K562 (cell line): ENCODE results near the gene MCL1. TPM values are rescaled to one million over a fixed set of nuclear protein-coding genes. Genes with fewer than 3 reads are reported as not detected.

Experiments used
- ELF4 ChIP-seq: fragments of 450-650 bp; formaldehyde crosslinking; IDR thresholded peaks from 2 replicates; pipeline ENCODE4 v1.4.0; 2022; ENCODE audit warnings: missing genetic modification characterization
- ESRRB ChIP-seq: fragments of 250-450 bp; sonication (Bioruptor Pico); IDR thresholded peaks from 2 replicates; pipeline ENCODE4 v1.5.0; 2020; ENCODE audit warnings: mild to moderate bottlenecking, moderate library complexity, borderline replicate concordance
- HBP1 ChIP-seq: fragments of 450-650 bp; formaldehyde crosslinking; IDR thresholded peaks from 2 replicates; pipeline ENCODE4 v1.4.0; 2022; ENCODE audit warnings: missing genetic modification characterization
- HNRNPH1 ChIP-seq: fragments of 200-400 bp; formaldehyde crosslinking; optimal IDR thresholded peaks from 2 replicates; pipeline ENCODE3; 2017; ENCODE audit warnings: low read depth, mild to moderate bottlenecking, low read length, moderate library complexity
- ILF3 ChIP-seq: fragments of 450-650 bp; IDR thresholded peaks from 2 replicates; pipeline ENCODE4 v1.6.1; 2018; ENCODE audit warnings: antibody characterized with exemption, mild to moderate bottlenecking, moderate library complexity, borderline replicate concordance
- LCOR ChIP-seq: sonication (generic); formaldehyde crosslinking; IDR thresholded peaks from 2 replicates; pipeline ENCODE4 v1.8.0; 2022; ENCODE audit warnings: mild to moderate bottlenecking, missing genetic modification reagents
- MLLT1 ChIP-seq, 2 experiments: fragments of 450-650 bp; IDR thresholded peaks; 2 replicates each; pipeline ENCODE4 v1.6.1; 2016
- NEUROD1 ChIP-seq: fragments of 150-350 bp; IDR thresholded peaks from 2 replicates; pipeline ENCODE4 v1.6.1; 2014; ENCODE audit warnings: borderline replicate concordance, low read length, low read depth; ENCODE audit not compliant: partially characterized antibody
- POLR2A ChIP-seq: fragments of 450-650 bp; conservative IDR thresholded peaks from 2 replicates; pipeline ENCODE4 v1.6.1; 2016
- POLR2AphosphoS5 ChIP-seq: IDR thresholded peaks from 2 replicates; pipeline ENCODE4 v1.6.1; 2011; ENCODE audit warnings: mild to moderate bottlenecking, low read depth, low read length, moderate library complexity; ENCODE audit not compliant: control insufficient read depth, insufficient read depth
- POLR2B ChIP-seq: fragments of 450-650 bp; IDR thresholded peaks from 2 replicates; pipeline ENCODE4 v1.6.1; 2018; ENCODE audit warnings: low read depth; ENCODE audit not compliant: partially characterized antibody
- POLR2G ChIP-seq: fragments of 200-400 bp; formaldehyde crosslinking; IDR thresholded peaks from 2 replicates; pipeline ENCODE4 v1.6.1; 2017; ENCODE audit warnings: low read depth, mild to moderate bottlenecking, antibody characterized with exemption, low read length, moderate library complexity
- SIN3A ChIP-seq, 2 experiments: fragments of 150-350 bp in 1 of 2; IDR thresholded peaks; 2 replicates each; pipeline ENCODE4 v1.6.1; 2011 to 2016; ENCODE audit warnings: borderline replicate concordance in 2 of 2, low read depth in 2 of 2, low read length in 2 of 2, mild to moderate bottlenecking in 2 of 2, moderate library complexity in 2 of 2; ENCODE audit not compliant: control insufficient read depth in 1 of 2
- SIX5 ChIP-seq, 2 experiments: IDR thresholded peaks; 2 replicates each; pipeline ENCODE4 v1.6.1; 2011; ENCODE audit warnings: low read length in 2 of 2, borderline replicate concordance in 1 of 2, low read depth in 1 of 2, mild to moderate bottlenecking in 1 of 2, moderate library complexity in 1 of 2; ENCODE audit not compliant: insufficient read depth in 1 of 2
- SUPT5H ChIP-seq: fragments of 450-650 bp; IDR thresholded peaks from 2 replicates; pipeline ENCODE4 v1.6.1; 2016
- U2AF1 ChIP-seq: fragments of 200-400 bp; formaldehyde crosslinking; optimal IDR thresholded peaks from 2 replicates; pipeline ENCODE3; 2017; ENCODE audit warnings: mild to moderate bottlenecking, low read depth, low read length, moderate library complexity
- USF2 ChIP-seq: sonication (generic); formaldehyde crosslinking; IDR thresholded peaks from 2 replicates; pipeline ENCODE4 v1.5.0; 2020; ENCODE audit warnings: missing genetic modification reagents
- ZBTB17 ChIP-seq: fragments of 450-650 bp; formaldehyde crosslinking; IDR thresholded peaks from 2 replicates; pipeline ENCODE4 v1.4.0; 2020; ENCODE audit warnings: mild to moderate bottlenecking
- ZBTB26 ChIP-seq: fragments of 450-650 bp; formaldehyde crosslinking; IDR thresholded peaks from 2 replicates; pipeline ENCODE4 v1.4.0; 2022; ENCODE audit warnings: missing genetic modification characterization
- ZBTB7A ChIP-seq: IDR thresholded peaks from 2 replicates; pipeline ENCODE4 v1.6.1; 2011; ENCODE audit warnings: low read depth, mild to moderate bottlenecking, low read length, moderate library complexity, borderline replicate concordance; ENCODE audit not compliant: control insufficient read depth
- ZNF444 ChIP-seq: fragments of 250-450 bp; sonication (Bioruptor Pico); IDR thresholded peaks from 2 replicates; pipeline ENCODE4 v1.4.0; 2020; ENCODE audit warnings: mild to moderate bottlenecking, moderate library complexity
- polyA plus RNA-seq, 8 experiments: library from polyadenylated mRNA; depleted of rRNA in 4 of 8; stranded (reverse) in 5 of 8; unstranded in 3 of 8; fragments of >200 nt; fragmentation: Nextera tagmentation in 2 of 8; fragmentation: Illumina TruSeq in 1 of 8; extraction: Ambion mirVana in 2 of 8; extraction: Trizol in 1 of 8; gene quantifications; 2 replicates each; pipeline versions ENCODE4 v1.2.1 to v1.2.3, GENCODE V29; 2011 to 2014; ENCODE audit warnings: inconsistent platforms in 1 of 8, missing spikeins in 1 of 8
- total RNA-seq, 7 experiments: library from RNA; depleted of rRNA in 6 of 7; stranded (reverse); fragments of >200 nt in 6 of 7; fragmentation: Illumina TruSeq in 2 of 7; extraction: Trizol in 2 of 7; gene quantifications; 2 replicates each; pipeline versions ENCODE4 v1.2.1 to v1.2.3, GENCODE V29; 2011 to 2021; ENCODE audit warnings: low replicate concordance in 1 of 7

Gene MCL1
- total and polyA plus RNA-seq, 9 of the 15 experiments (the other 6 are each of a cell fraction or from before 2014, with no cell fraction given): 27.1 to 224 (median 138) TPM

- no peak for TF ChIP-seq HNRNPH1
- peak; percentile 92 for TF ChIP-seq POLR2AphosphoS5
- TF ChIP-seq ILF3: 0 out of 2 replicates have a peak, but pooled peaks have one; percentile 6
- TF ChIP-seq POLR2G: 0 out of 2 replicates have a peak, but pooled peaks have one; percentile 21
- TF ChIP-seq MLLT1 (IDR thresholded peaks at IDR 0.05): peak in 1 of 2 experiments; percentile 57; a peak in 2 of 4 replicates
- peak; percentile 66 for TF ChIP-seq POLR2A
- 0 out of 2 replicates have a peak, but pooled peaks have one; percentile 20 for TF ChIP-seq ZBTB7A
- TF ChIP-seq LCOR (CRISPR knock-in tag): peak; percentile 50; the same call in 1 of the 2 replicates
- TF ChIP-seq POLR2B: peak; percentile 77
- 0 out of 2 replicates have a peak, but pooled peaks have one; percentile 11 for TF ChIP-seq ZNF444 (CRISPR knock-in tag)
- peak; percentile 80 for TF ChIP-seq HBP1
- peak; percentile 69; the same call in 1 of the 2 replicates for TF ChIP-seq ELF4 (CRISPR knock-in tag)
- TF ChIP-seq USF2: no peak
- TF ChIP-seq NEUROD1: no peak
- TF ChIP-seq SUPT5H: peak; percentile 79
- peak in 1 of 2 experiments; percentile 72; a peak in 1 of 4 replicates for TF ChIP-seq SIN3A (IDR thresholded peaks at IDR 0.05; ENCODE audit: borderline replicate concordance in 2 of 2, control insufficient read depth in 1 of 2, low read depth in 2 of 2, low read length in 2 of 2)
- 0 out of 2 replicates have a peak, but pooled peaks have one; percentile 19 for TF ChIP-seq ZBTB17 (CRISPR knock-in tag)
- peak; percentile 24 for TF ChIP-seq U2AF1
- peak; percentile 54; the same call in 1 of the 2 replicates for TF ChIP-seq ZBTB26 (CRISPR knock-in tag)
- no peak for TF ChIP-seq SIX5 (IDR thresholded peaks at IDR 0.05; ENCODE audit: borderline replicate concordance in 1 of 2, insufficient read depth in 1 of 2, low read depth in 1 of 2, low read length in 2 of 2)
- no peak for TF ChIP-seq ESRRB
These were observed 4.9 kb downstream of the MCL1 start (continued) for GRCh38 chr1:150574260-150575071.
